ENCODE results near the gene EIPR1.

Gene EIPR1

GRCh38 chr2:3174626-3175567, 202.7 kb downstream of the EIPR1 start:
- no peak for DNase-seq (ENCODE audit: low spot score)

- DNase-seq (ENCODE audit: low spot score): no peak
Observed at GRCh38 chr2:3173031-3173430, 204.6 kb downstream of the EIPR1 start.

- no peak for DNase-seq (ENCODE audit: low spot score)
Observed at GRCh38 chr2:3172265-3172935, 205.2 kb downstream of the EIPR1 start.

GRCh38 chr2:3171564-3172264, 205.9 kb downstream of the EIPR1 start:
- DNase-seq (ENCODE audit: low spot score): no peak

- no peak for DNase-seq (ENCODE audit: low spot score)
Observed at GRCh38 chr2:3170792-3171455, 206.7 kb downstream of the EIPR1 start.

- no peak for DNase-seq (ENCODE audit: low spot score)
Observed at GRCh38 chr2:3169106-3169870, 208.3 kb downstream of the EIPR1 start.

GRCh38 chr2:3168230-3168891, 209.3 kb downstream of the EIPR1 start:
- DNase-seq (ENCODE audit: low spot score): no peak

GRCh38 chr2:3163401-3163800, 214.2 kb downstream of the EIPR1 start:
- DNase-seq (ENCODE audit: low spot score): no peak

- no peak for DNase-seq (ENCODE audit: low spot score)
Observed at GRCh38 chr2:3162442-3163077, 215.1 kb downstream of the EIPR1 start.

GRCh38 chr2:3160751-3161330, 216.8 kb downstream of the EIPR1 start:
- no peak for DNase-seq (ENCODE audit: low spot score)

- DNase-seq (ENCODE audit: low spot score): no peak
Observed at GRCh38 chr2:3159782-3160545, 217.7 kb downstream of the EIPR1 start.

GRCh38 chr2:3154700-3155099, 222.9 kb downstream of the EIPR1 start:
- DNase-seq (ENCODE audit: low spot score): no peak

GRCh38 chr2:3154146-3154545, 223.5 kb downstream of the EIPR1 start:
- no peak for DNase-seq (ENCODE audit: low spot score)

GRCh38 chr2:3151153-3151918, 226.3 kb downstream of the EIPR1 start:
- no peak for DNase-seq (ENCODE audit: low spot score)

GRCh38 chr2:3149441-3150217, 228.0 kb downstream of the EIPR1 start:
- no peak for DNase-seq (ENCODE audit: low spot score)

GRCh38 chr2:3148716-3149115, 228.9 kb downstream of the EIPR1 start:
- no peak for DNase-seq (ENCODE audit: low spot score)

All from CD4-positive, alpha-beta T cell treated with Interleukin-6 at 100 ng/mL for 8 hours (primary cell).